Activated naive CD8-positive, alpha-beta T cell treated with anti-CD3 and anti-CD28 coated beads for 36 hours (primary cell): ENCODE results near the gene PTPRE. TPM values are rescaled to one million over a fixed set of nuclear protein-coding genes. Genes with fewer than 3 reads are reported as not detected.

Experiments used
- DNase-seq: peaks from one replicate; pipeline ENCODE4 v3.0.0; 2021
- H3K27ac Mint-ChIP-seq: one replicate; pipeline ENCODE4 v1.8.0; 2022; ENCODE audit warnings: mild to moderate bottlenecking, moderate library complexity, mixed read lengths
- H3K27me3 Mint-ChIP-seq: one replicate; pipeline ENCODE4 v1.8.0; 2022; ENCODE audit warnings: mild to moderate bottlenecking, mixed read lengths
- H3K36me3 Mint-ChIP-seq: one replicate; pipeline ENCODE4 v1.8.0; 2021; ENCODE audit warnings: mild to moderate bottlenecking, mixed read lengths
- H3K4me1 Mint-ChIP-seq: one replicate; pipeline ENCODE4 v1.8.0; 2021; ENCODE audit warnings: mixed read lengths
- H3K4me3 Mint-ChIP-seq: one replicate; pipeline ENCODE4 v1.8.0; 2022; ENCODE audit warnings: mild to moderate bottlenecking, moderate library complexity, mixed read lengths
- H3K9me3 Mint-ChIP-seq: one replicate; pipeline ENCODE4 v1.8.0; 2022; ENCODE audit warnings: mixed read lengths
- total RNA-seq, 2 experiments: library from RNA; stranded (reverse); gene quantifications; one replicate each; pipeline ENCODE4 v1.2.3, GENCODE V29; 2021

PTPRE gene
- total RNA-seq, 2 experiments from 2014 or later: 21.9 to 26.7 TPM

- DNase-seq: no peak
- Mint-ChIP-seq H3K27ac (no peak overlapping the region), H3K4me1 (peaks cover 7% of the 10 kb centered on the region), H3K9me3 (no peaks in the 10 kb centered on the region), H3K4me3 (no peak overlapping the region), H3K27me3 (peaks cover 4% of the 10 kb centered on the region), H3K36me3 (no peaks in the 10 kb centered on the region)
Measured at GRCh38 chr10:127877116-127877515, 29.8 kb upstream of the PTPRE start.

- Mint-ChIP-seq H3K9me3 (no peaks in the 10 kb centered on the region), H3K27me3 (peaks cover under 1% of the 10 kb centered on the region), H3K36me3 (no peaks in the 10 kb centered on the region), H3K27ac (no peak overlapping the region), H3K4me1 (peaks cover 7% of the 10 kb centered on the region), H3K4me3 (no peak overlapping the region)
- no peak for DNase-seq
Measured at GRCh38 chr10:127877699-127878098, 29.2 kb upstream of the PTPRE start.

DNA sequence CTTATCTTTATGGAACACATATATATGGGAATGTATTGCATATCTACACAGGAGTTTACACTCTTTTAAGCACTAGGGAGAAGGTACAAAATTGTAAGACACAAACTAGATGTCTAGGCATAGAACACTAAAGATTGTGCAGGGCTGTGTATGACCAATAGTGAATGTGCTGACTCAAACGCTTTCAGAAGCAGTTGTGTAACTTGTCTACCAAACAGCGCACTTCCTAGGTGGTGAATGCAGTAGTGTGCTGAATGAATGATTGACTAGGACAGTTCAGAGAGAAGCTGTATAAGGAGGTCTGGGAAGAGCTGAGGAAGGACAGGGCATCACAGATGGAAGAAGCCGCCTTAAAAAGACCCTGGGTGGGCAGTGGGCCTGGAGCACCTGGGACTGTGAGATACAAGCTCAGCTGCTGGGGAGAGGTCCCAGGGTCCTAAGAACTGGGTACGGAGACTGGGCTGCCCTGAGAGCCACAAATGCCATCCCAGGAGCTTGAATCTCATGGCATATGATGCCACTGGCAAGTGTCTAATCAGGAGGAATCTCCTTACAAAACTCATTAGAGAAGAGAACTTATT, 28.3 kb upstream of the PTPRE start:
- H3K27me3 Mint-ChIP-seq: no peaks in the 10 kb centered on the region
- no peak overlapping the region for H3K27ac Mint-ChIP-seq
- H3K36me3 Mint-ChIP-seq: no peaks in the 10 kb centered on the region
- H3K9me3 Mint-ChIP-seq: no peaks in the 10 kb centered on the region
- no peak overlapping the region for H3K4me3 Mint-ChIP-seq
- H3K4me1 Mint-ChIP-seq: peaks cover 7% of the 10 kb centered on the region
- no peak for DNase-seq

DNA sequence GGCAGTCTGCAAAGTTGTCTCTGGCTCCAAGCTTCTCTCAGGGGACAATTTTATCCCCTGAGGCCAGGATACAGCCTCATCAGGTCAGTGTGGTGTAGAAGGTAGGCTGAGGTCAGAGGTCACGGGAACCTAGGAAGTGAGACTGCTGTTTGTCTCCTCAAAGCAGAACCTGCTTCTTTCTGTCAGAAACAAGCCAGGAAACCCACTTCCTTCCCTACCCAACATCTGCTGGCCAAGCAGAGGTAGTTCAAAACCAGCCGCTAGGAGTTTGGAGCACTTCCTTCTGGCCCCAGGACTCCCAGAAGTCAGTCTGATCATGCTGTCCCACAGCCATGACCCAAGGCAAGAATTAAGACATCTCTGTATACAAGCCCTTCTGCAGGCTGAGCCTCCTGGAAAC, 26.3 kb upstream of the PTPRE start:
- H3K4me1 Mint-ChIP-seq: peaks cover 7% of the 10 kb centered on the region
- H3K4me3 Mint-ChIP-seq: no peak overlapping the region
- no peak for DNase-seq
- H3K27me3 Mint-ChIP-seq: no peaks in the 10 kb centered on the region
- no peaks in the 10 kb centered on the region for H3K36me3 Mint-ChIP-seq
- H3K9me3 Mint-ChIP-seq: no peaks in the 10 kb centered on the region
- H3K27ac Mint-ChIP-seq: peak overlapping the region; percentile 65

DNA sequence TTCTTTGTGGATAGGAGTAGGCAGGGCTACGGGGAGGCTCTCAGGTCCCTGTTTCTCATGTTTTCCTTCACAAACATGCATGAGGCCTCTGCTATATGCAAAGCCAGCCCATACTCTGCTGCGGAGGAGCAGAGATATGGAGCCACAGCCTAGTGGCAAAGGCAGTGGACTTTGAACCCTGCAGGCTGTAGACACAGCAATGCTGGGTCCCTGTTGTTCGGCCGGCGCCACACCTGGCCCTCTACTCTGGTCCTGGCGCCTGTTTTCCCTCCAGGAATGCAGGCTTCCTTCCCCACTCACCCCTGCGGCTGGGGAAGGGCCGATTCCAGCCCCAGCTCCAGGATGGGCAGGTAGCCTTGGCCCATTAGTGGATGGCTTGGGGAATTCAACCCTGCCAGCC, 25.6 kb upstream of the PTPRE start:
- Mint-ChIP-seq H3K36me3 (no peaks in the 10 kb centered on the region), H3K9me3 (no peaks in the 10 kb centered on the region), H3K27ac (no peak overlapping the region), H3K27me3 (no peaks in the 10 kb centered on the region), H3K4me1 (peaks cover 7% of the 10 kb centered on the region), H3K4me3 (no peak overlapping the region)
- no peak for DNase-seq

DNA sequence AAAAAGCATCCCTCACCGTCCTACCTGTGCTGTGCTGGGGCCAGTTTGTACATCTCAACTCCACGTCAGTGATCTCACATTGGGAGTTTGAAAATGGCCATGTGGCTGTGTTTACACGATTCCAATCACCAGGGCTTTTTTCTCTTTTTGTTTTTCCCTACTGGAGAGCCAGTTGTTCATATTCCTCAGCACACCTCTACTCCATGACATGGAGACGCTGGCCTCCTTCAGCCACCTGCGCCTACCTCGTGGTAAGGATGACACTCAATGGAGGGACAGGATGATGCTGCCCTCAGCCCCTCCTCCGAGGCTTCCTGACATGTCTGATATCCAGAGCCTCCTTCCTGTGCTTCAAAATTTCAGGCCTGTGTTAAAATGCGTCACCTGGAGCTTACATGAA, 24.5 kb upstream of the PTPRE start:
- no peak for DNase-seq
- Mint-ChIP-seq H3K27ac (no peak overlapping the region), H3K4me3 (no peak overlapping the region), H3K4me1 (peaks cover 7% of the 10 kb centered on the region), H3K9me3 (no peaks in the 10 kb centered on the region), H3K36me3 (no peaks in the 10 kb centered on the region), H3K27me3 (no peaks in the 10 kb centered on the region)

- Mint-ChIP-seq H3K4me3 (no peak overlapping the region), H3K27ac (no peak overlapping the region), H3K9me3 (no peaks in the 10 kb centered on the region)
Measured at GRCh38 chr10:127882801-127883459, 24.0 kb upstream of the PTPRE start.

GRCh38 chr10:127883516-127883915, 23.4 kb upstream of the PTPRE start:
- Mint-ChIP-seq H3K9me3 (no peaks in the 10 kb centered on the region), H3K4me3 (no peak overlapping the region), H3K27me3 (no peaks in the 10 kb centered on the region), H3K4me1 (peaks cover 7% of the 10 kb centered on the region), H3K27ac (no peak overlapping the region), H3K36me3 (no peaks in the 10 kb centered on the region)
- no peak for DNase-seq

More at GRCh38 chr10:127882801-127883459, 24.0 kb upstream of the PTPRE start:
- H3K36me3 Mint-ChIP-seq: no peaks in the 10 kb centered on the region
- no peaks in the 10 kb centered on the region for H3K27me3 Mint-ChIP-seq
- DNase-seq: no peak
- H3K4me1 Mint-ChIP-seq: peaks cover 7% of the 10 kb centered on the region

DNA sequence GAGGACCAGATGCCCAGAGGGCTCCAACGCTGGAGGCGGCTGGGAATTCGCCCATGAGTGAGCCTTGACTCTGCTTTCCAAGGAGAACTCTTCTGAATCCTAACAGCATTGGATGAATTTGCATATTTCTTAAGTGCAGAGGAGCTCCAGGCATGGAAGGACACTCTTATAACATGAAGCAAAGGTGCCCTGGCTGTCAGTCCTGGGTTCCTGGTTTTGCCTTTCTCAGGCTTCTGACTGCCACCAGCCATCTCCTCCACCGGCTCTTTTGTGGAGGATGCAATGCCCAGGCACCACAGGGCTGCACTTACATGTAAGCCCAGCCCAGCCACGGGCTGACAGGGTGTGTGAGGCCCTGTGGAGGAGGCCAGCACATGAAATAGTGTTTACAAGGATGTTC, 22.4 kb upstream of the PTPRE start:
- Mint-ChIP-seq H3K9me3 (no peaks in the 10 kb centered on the region), H3K4me3 (no peak overlapping the region), H3K27me3 (no peaks in the 10 kb centered on the region), H3K4me1 (peaks cover 7% of the 10 kb centered on the region), H3K27ac (no peak overlapping the region), H3K36me3 (no peaks in the 10 kb centered on the region)
- DNase-seq: no peak

DNA sequence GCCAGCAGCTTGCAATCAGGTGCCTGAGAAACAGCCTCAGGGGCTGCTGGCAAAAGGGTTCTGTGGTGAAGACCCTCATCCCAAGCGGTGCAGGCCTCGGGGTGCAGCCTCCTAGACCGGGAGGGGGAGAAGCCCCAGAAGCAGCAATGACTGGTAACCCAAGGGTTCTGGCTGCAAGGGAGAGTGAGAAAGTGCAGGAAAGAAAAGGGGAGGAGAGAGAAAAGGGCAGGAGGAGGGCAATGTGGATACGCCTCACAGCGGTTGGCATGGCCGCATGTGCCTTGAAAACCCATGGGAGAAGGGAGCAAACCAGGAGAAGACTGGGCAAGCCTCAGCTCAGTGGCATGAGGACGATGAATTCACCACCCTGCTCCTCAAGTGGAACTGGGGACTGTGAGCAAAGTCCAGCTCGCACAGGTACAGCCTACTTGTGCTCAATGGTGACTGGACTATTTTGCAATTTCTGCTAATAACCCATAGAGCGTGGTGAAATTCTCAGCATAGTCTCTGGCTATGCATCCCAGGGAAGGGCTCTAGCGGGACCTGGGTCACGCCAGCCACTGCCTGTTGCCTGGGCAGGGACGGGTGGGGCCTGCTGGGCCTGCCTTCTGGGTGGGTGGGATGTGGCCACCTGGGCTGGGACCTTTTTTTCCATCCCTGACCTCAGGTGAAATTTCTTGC, 20.4 kb upstream of the PTPRE start:
- Mint-ChIP-seq H3K4me1 (no peaks in the 10 kb centered on the region), H3K36me3 (no peaks in the 10 kb centered on the region), H3K27me3 (no peaks in the 10 kb centered on the region), H3K4me3 (no peak overlapping the region), H3K9me3 (no peaks in the 10 kb centered on the region), H3K27ac (no peak overlapping the region)
- DNase-seq: no peak

DNA sequence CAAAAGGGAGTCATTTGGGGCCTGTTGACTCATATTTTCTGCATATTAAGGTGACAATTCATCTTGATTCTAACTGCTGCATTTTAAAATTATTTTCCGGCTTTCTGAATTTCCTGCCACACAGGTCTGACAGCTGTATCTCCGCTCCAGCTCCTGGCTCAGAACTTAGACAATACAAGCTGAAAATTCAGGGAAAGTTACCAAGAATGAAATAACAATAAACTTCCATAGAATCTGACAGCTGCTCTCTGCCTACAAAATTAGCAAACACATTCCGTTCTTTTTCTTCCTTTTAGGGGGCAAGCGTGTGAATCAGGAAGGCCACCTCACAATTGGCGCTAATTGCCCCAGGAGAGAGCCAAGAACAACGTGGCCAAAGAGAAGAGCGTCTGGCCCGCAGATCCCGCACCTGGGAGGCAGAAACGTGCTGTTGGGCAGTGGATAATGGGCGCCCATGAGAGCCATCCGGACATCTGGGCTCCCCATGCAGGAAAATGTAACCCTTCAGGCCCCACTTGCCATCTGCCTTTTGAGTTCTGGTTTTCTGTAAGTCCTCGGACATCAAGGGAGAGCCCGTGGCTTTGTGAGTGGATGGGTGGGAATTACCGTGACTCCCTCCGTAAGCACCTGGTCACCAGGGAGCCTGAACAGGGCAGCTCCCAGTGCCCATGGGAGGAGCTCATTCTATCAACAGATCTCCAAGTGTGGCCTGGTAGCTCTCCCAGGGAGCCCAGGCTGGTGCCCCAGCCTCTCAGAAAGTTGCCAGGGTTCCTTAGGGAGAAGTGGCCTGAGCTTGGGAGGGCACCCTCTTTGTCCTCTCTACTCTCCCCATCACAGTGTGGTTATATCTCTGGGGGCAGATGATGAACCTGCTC, 19.1 kb upstream of the PTPRE start:
- Mint-ChIP-seq H3K27me3 (peaks cover 3% of the 10 kb centered on the region), H3K36me3 (no peaks in the 10 kb centered on the region), H3K4me1 (no peaks in the 10 kb centered on the region), H3K9me3 (no peaks in the 10 kb centered on the region), H3K4me3 (no peak overlapping the region), H3K27ac (no peak overlapping the region)
- DNase-seq: no peak

DNA sequence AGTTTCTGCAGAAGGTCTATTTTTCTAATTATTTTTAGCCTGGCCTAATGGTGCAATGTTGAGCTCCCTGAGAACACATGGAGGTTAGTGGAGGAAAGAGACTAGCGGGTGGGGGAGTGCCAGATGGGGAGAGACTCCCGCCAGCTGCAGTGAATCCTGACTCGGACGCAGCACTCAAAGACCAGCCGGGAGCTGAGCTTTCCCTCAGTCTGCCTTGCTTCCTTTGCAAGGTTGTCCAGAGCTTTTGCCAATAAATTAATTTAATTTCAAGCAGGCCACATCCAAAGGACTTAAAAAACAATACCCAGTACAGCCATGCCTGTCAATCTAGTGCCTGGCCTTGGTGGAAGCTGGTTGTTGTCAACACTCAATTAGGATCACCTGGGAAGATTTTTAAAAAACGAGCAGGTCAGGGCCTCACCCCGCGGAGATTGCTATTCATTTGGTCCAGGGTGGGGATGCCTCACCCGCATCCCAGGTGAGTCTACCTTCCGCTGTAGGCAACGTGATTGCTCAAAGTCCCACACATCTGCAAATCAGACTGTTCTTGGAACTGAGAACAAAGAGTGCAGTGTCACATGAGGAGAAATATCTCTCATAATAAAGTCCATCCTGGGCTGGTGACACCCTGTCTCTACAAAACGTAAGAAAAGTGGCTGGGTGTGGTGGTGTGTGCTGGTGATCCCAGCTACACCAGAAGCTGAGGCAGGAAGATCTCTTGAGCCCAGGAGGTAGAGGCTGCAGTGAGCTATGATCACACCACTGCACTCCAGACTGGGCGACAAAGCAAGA, 18.2 kb upstream of the PTPRE start:
- Mint-ChIP-seq H3K9me3 (no peaks in the 10 kb centered on the region), H3K27me3 (peaks cover 3% of the 10 kb centered on the region), H3K27ac (no peak overlapping the region), H3K4me1 (no peaks in the 10 kb centered on the region), H3K4me3 (no peak overlapping the region), H3K36me3 (no peaks in the 10 kb centered on the region)
- DNase-seq: no peak

GRCh38 chr10:127889605-127890195, 17.2 kb upstream of the PTPRE start:
- H3K9me3 Mint-ChIP-seq: no peaks in the 10 kb centered on the region

DNA sequence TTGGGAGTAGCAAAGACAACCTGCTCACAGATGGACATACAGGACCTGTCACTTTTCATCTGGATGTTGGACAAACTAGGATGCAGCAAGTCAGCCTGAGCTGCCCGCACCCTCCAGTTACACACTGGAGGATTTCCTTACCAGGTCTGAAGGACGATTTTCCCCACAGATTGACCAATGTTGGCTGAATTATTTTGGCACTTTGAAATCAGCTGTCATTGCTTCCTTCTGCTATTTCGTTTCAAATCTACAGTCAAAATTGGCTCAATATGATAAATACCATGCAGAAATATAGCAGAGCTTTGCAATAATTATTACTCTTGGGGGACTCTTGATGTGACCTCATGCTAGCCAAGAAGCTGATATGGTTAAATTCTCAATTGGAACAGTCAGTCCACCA, 16.7 kb upstream of the PTPRE start:
- H3K36me3 Mint-ChIP-seq: no peaks in the 10 kb centered on the region
- peaks cover 3% of the 10 kb centered on the region for H3K27me3 Mint-ChIP-seq
- H3K4me3 Mint-ChIP-seq: no peak overlapping the region
- H3K27ac Mint-ChIP-seq: no peak overlapping the region
- no peaks in the 10 kb centered on the region for H3K9me3 Mint-ChIP-seq
- no peak for DNase-seq
- peaks cover 2% of the 10 kb centered on the region for H3K4me1 Mint-ChIP-seq

More at GRCh38 chr10:127889605-127890195, 17.2 kb upstream of the PTPRE start:
- Mint-ChIP-seq H3K27ac (no peak overlapping the region), H3K4me3 (no peak overlapping the region), H3K27me3 (peaks cover 3% of the 10 kb centered on the region), H3K4me1 (no peaks in the 10 kb centered on the region), H3K36me3 (no peaks in the 10 kb centered on the region)
- DNase-seq: no peak
